AG04450 (cell line): ENCODE results near the gene AATK. TPM values are rescaled to one million over a fixed set of nuclear protein-coding genes. Genes with fewer than 3 reads are reported as not detected.

Experiments
- CTCF ChIA-PET: fragments of 300-600, 350-600 bp; formaldehyde crosslinking; extraction: SDS; loops from one replicate; lab custom pipeline; 2022; ENCODE audit warnings: antibody characterized with exemption, inconsistent platforms; lab: Charles Lee
- POLR2A ChIA-PET: fragments of 350-600 bp; formaldehyde crosslinking; extraction: SDS; loops from one replicate; lab custom pipeline; 2021; ENCODE audit warnings: antibody characterized with exemption, inconsistent platforms; lab: Yijun Ruan, JAX
- DNase-seq: peaks from one replicate; pipeline ENCODE4 v3.0.0-alpha.2; 2011; ENCODE audit warnings: low read depth, low spot score
- H3K27ac ChIP-seq: one replicate; pipeline ENCODE4 v1.5.1; 2012; ENCODE audit warnings: low read depth, low read length, control low read depth
- H3K27me3 ChIP-seq: one replicate; pipeline ENCODE4 v1.6.0; 2012; ENCODE audit warnings: low read length; ENCODE audit not compliant: control insufficient read depth, insufficient read depth
- H3K4me3 ChIP-seq: 2 replicates; pipeline ENCODE4 v1.5.1; 2011; ENCODE audit warnings: mild to moderate bottlenecking, low read depth, low read length, control low read depth
- H3K9me3 ChIP-seq: 2 replicates; pipeline ENCODE4 v1.5.1; 2012; ENCODE audit warnings: low read length; ENCODE audit not compliant: control insufficient read depth, insufficient read depth
- CTCF ChIP-seq: IDR thresholded peaks from 2 replicates; pipeline ENCODE4 v1.5.1; 2011; ENCODE audit warnings: low read depth, low read length, control low read depth, inconsistent platforms
- polyA plus RNA-seq: library from polyadenylated mRNA; depleted of rRNA; stranded (reverse); fragments of >200 nt; gene quantifications from 2 replicates; pipeline ENCODE4 v1.2.3, GENCODE V29; 2011

Gene AATK
- polyA plus RNA-seq, 1 experiment = 0.16 TPM

- TF ChIP-seq CTCF = no peak
- ChIA-PET CTCF (interaction anchor here (1.1 to 1.5 kb wide), 2 partner anchors 95 to 96 kb away, joined by 3 to 4 read pairs; partner anchors contain the start of genes NDUFAF8 and TEPSIN), POLR2A (no interaction called here)
Measured at GRCh38 chr17:81144423-81144781, 21.6 kb downstream of the AATK start.

GRCh38 chr17:81143717-81144422, 22.2 kb downstream of the AATK start:
- no peak for TF ChIP-seq CTCF
- Histone ChIP-seq H3K27me3 (peaks cover 9% of the 10 kb centered on the region), H3K27ac (no peak overlapping the region), H3K9me3 (peaks cover 8% of the 10 kb centered on the region), H3K4me3 (no peak overlapping the region)
- no peak for DNase-seq
- CTCF ChIA-PET = interaction anchor here (0.6 to 1.3 kb wide), 5 partner anchors 46 to 98 kb away, joined by 3 to 6 read pairs (median 4); partner anchors contain the start of genes NDUFAF8 and TEPSIN
- POLR2A ChIA-PET = no interaction called here

More at GRCh38 chr17:81144423-81144781, 21.6 kb downstream of the AATK start:
- no peak overlapping the region for H3K27ac ChIP-seq
- no peak overlapping the region for H3K4me3 ChIP-seq
- peaks cover 2% of the 10 kb centered on the region; the same call in 1 of the 2 replicates for H3K9me3 ChIP-seq
- DNase-seq = no peak
- H3K27me3 ChIP-seq = peaks cover 13% of the 10 kb centered on the region

GRCh38 chr17:81143200-81143527, 22.9 kb downstream of the AATK start:
- H3K27me3 ChIP-seq = peaks cover 8% of the 10 kb centered on the region
- TF ChIP-seq CTCF = no peak
- CTCF ChIA-PET = interaction anchor here (0.6 to 1.4 kb wide), 13 partner anchors 9 to 341 kb away, joined by 3 to 6 read pairs (median 4); no protein-coding TSS in a partner anchor
- DNase-seq = no peak
- POLR2A ChIA-PET = interaction anchor here (1.0 kb wide), 1 partner anchor 96 kb away, joined by 3 read pairs; the partner anchor contains the start of genes NDUFAF8 and TEPSIN
- no peak overlapping the region for H3K4me3 ChIP-seq
- H3K27ac ChIP-seq = no peak overlapping the region
- peaks cover 15% of the 10 kb centered on the region for H3K9me3 ChIP-seq

GRCh38 chr17:81142301-81143199, 23.5 kb downstream of the AATK start:
- Histone ChIP-seq H3K27me3 (peaks cover 8% of the 10 kb centered on the region), H3K4me3 (no peak overlapping the region), H3K27ac (no peak overlapping the region), H3K9me3 (peaks cover 20% of the 10 kb centered on the region)
- ChIA-PET POLR2A (interaction anchor here (1.0 kb wide), 1 partner anchor 96 kb away, joined by 3 read pairs; the partner anchor contains the start of genes NDUFAF8 and TEPSIN), CTCF (interaction anchor here (0.6 to 1.4 kb wide), 14 partner anchors 9 to 342 kb away, joined by 3 to 6 read pairs (median 4); partner anchors contain the start of genes NDUFAF8 and TEPSIN)
- peak; percentile 29 for DNase-seq
- TF ChIP-seq CTCF = peak; percentile 69
